Stimulated activated CD4-positive, alpha-beta T cell treated with anti-CD3 and anti-CD28 coated beads, Interleukin-4, amount 100 ng/mL, for 24 hours (primary cell): ENCODE data around the gene AACS.
"Not testable (repeated sequence)": the region's sequence is repeated elsewhere in the genome, so short reads cannot be mapped to it uniquely, and the experiment has no call there.

Experiments
- DNase-seq: peaks from one replicate; pipeline ENCODE4 v3.0.0-alpha.2; 2020

AACS gene

GRCh38 chr12:125128439-125129178 is 63.4 kb downstream of the AACS start:
- no peak for DNase-seq

DNA sequence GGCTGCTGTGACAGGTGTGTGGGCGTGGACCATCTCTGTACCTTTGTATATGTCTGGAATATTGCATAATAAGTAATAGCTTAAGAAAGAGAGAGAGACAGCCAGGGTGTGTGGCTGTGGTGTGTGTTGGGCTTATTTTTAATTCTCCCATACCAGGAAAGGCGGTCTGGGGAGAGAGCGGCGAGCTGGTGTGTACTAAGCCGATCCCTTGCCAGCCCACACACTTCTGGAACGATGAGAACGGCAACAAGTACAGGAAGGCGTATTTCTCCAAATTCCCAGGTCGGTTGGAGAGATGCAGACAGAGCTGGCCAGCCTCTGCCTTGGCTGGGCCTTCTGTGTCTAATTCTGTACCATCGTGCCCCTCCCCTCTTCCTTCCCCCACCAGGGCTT is 63.9 kb downstream of the AACS start:
- DNase-seq, result no peak

DNA sequence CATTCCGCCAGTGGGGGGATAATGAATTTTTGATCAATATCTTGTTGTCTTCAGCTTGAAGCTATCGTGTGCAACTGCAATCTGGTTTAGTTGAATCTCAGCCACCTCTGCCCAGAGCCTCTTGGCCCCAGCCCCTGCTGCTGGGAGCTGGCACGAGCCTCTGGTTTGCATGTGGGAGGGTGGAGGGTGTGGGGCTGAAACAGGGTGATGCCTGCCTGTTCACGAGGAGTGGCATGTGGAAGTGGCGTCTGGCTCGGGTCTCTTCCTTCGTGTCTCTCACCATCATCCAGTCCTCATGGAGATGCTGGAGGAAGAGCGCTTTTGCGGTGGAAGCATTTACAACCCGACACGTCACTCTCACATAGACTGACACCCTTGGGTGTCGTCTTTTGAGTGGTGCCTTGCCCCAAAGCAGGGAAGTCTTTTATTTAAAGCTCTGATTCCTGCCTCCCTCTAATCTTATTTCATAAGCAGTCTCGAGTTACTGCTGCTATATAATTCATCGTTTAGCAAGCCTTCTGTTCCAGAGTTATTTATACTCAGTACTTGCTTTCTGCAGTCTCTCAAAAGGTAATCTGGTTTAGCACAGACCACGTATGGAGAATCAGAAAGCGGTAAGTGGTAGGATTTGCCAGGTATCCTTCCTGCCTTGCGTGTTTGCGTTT is 64.5 kb downstream of the AACS start:
- DNase-seq, result no peak

- DNase-seq, result no peak
These were observed 66.7 kb downstream of the AACS start for GRCh38 chr12:125131958-125132357.

DNA sequence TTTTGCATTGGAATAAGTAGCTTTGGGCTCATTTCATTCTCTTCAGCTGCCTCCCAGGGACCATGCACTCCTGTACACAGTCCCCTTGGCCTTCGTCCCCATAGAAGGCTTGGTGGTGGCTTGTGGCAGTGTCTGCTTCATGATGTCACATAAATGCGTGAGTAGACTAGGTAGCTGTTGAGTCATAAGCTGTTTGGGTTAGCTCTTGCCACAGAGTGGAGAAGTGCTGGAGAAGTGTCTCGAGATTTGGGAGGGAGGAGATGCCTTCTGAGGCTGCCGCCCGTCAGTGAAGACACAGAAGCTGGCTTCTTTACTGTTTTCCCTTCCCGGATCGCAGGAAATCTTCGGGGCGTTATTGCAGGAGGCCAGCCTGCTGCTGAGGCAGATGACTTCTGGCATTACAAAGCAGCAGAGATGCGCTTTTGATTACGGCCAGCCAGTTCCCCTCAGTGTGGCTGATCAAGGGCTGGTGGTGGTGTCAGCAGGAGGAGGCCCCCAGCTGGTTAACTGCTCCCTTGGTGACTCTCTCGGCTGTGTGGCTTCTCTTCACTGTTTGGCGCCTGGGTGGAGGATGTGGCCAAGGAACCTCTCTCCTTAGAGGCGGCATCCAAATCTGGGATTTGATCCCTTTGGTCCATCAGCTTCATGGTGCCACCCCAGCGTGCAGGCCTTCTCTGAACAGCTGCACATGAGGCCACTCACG is 67.6 kb downstream of the AACS start:
- DNase-seq, result no peak

- no peak for DNase-seq
These were observed 68.4 kb downstream of the AACS start for GRCh38 chr12:125133616-125134015.

DNA sequence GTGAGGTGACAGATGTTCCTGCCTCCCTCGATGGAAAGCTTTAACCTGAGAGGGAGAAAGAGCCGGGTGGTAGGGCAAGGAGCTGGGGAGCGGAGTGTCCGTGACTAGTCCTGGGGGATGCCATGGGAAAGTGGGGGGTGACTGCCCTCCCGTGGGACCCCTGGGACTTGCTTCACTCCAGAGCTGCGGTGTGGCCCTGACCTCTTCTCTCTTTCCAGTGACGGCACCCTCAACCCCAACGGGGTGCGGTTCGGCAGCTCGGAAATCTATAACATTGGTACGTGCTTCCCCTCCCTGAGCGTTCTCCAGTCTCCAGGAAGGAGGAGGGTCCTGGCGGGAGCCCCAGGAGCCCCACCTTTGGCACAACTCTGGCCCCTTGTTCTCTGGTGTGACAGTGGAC is 69.3 kb downstream of the AACS start:
- DNase-seq, result no peak

GRCh38 chr12:125135906-125136305 is 70.7 kb downstream of the AACS start:
- no peak for DNase-seq

DNA sequence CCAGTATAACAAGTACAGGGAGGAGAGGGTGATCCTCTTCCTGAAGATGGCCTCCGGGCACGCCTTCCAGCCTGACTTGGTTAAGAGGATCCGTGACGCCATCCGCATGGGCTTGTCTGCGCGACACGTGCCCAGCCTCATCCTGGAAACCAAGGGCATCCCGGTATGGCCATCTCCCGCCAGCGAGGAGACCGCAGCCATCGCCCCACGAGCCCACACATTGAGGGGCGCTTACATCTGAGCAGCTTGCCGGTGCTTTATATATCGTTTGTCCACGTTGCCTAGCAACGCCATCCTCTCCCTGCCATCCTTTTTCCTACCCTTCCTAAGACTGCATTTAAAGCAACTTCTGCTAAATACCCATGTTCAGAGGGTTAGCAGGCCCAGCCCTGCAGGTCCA is 71.5 kb downstream of the AACS start:
- DNase-seq, result no peak

GRCh38 chr12:125137766-125138344 is 72.6 kb downstream of the AACS start:
- no peak for DNase-seq

- no peak for DNase-seq
These were observed 75.3 kb downstream of the AACS start for GRCh38 chr12:125140279-125141209.

DNA sequence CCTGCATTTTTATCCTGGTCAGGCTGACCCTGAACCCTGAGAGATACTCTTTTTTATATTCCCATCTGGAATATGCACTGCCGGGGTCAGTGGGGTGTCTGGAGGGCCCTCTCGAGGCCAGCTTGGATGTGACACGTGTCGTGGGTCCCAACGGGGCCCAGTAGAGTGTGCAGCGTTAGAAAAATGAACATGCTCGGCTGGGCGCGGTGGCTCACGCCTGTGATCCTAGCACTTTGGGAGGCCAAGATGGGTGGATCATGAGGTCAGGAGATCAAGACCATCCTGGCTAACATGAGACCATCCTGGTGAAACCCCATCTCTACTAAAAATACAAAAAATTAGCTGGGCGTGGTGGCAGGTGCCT is 76.0 kb downstream of the AACS start:
- DNase-seq, result not testable (repeated sequence)

DNA sequence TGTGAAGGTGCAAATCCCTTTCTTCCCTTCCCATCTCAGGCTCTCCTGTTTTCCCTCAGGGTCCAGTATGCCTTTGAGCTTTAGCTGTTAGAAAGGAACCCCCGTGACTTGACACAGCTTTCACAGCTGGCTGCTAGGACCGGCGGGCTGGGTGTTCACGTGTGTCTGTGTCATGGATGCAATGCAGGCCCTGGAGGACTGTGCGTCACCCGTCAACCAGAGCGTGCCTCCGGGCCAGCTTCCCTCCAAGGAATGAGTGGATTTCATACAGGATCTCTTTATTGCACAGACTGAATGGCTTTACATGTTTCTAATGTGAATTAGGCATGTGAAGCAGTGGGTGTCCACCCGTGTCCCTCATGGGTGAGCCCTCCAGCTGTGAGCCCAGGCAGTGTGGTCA is 77.4 kb downstream of the AACS start:
- no peak for DNase-seq

GRCh38 chr12:125143491-125143890 is 78.3 kb downstream of the AACS start:
- no peak for DNase-seq

GRCh38 chr12:125145196-125145595 is 80.0 kb downstream of the AACS start:
- no peak for DNase-seq

DNA sequence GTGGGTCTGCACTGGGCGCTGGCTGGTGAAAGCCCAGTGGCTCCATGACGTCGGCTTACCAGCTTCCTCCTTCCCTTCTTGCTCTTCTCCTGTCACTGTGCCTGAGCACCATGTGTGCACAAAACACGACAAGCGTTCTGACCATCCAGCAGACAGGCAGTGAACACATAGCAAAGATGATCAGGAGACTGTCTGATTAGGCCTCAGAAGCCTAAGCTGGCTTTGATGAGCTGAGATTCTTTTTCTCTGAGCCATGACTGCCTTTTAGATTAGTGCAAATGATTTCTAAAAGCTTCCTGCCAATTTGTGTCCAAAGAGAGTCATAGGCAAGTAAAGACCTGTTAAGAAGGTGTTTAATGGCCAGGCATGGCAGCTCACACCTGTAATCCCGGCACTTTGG is 83.1 kb downstream of the AACS start:
- DNase-seq, result no peak

- DNase-seq, result no peak
These were observed 84.2 kb downstream of the AACS start for GRCh38 chr12:125149160-125150108.

DNA sequence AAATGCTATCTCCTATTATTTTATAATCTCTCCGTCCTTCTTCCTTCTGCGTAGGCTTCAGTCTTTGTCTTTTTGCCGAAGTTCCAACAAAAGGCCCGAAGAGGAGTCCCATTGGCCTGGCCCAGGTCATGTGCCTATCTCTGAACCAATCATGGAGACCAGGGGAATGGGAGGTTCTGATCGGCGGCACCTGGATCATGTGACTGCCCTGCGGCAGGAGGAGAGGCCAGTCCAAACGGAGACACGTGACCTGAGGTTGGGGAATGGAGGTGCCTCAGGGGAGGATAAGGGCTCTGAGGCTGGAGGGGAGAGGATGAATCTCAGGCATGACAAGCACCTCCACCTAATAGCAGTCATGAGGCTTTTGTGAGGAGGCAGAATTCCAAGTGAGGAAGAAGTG is 86.0 kb downstream of the AACS start:
- no peak for DNase-seq

DNA sequence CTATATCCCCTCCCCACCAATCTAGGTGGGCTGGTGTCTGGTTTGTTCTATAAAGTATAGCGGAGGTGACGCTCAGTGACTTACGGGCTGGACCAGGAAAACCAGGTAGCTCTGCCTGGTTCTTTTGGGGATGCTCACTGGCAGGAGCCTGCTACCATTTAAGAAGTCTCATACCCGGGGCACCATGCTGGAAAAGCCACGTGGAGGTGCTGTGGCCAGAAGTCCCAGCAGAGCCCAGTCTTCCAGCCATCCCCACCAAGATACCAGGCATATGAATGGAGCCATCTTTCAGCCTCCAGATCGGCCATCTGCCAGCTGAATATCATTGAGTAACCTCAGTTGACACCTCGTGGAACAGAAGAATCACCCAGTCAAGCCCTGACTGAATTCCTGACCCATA is 87.2 kb downstream of the AACS start:
- DNase-seq, result no peak

- DNase-seq, result no peak
These were observed 90.1 kb downstream of the AACS start for GRCh38 chr12:125155366-125155765.

GRCh38 chr12:125157177-125157576 is 91.9 kb downstream of the AACS start:
- DNase-seq, result no peak

GRCh38 chr12:125159702-125160101 is 94.5 kb downstream of the AACS start:
- DNase-seq, result no peak
